Immature natural killer cell (primary cell): ENCODE results near the gene OR6B1. TPM values are rescaled to one million over a fixed set of nuclear protein-coding genes. Genes with fewer than 3 reads are reported as not detected.
"Not testable (repeated sequence)": the region's sequence is repeated elsewhere in the genome, so short reads cannot be mapped to it uniquely, and the experiment has no call there.

Experiments used
- DNase-seq, 3 donors: peaks; one replicate each; pipeline ENCODE4 v3.0.0; 2022; ENCODE audit warnings: mixed read lengths in 1 of 3
- H3K27ac Mint-ChIP-seq, 6 donors: one replicate each; pipeline ENCODE4 v1.8.0; 2020; ENCODE audit warnings: mixed read lengths in 6 of 6, mild to moderate bottlenecking in 5 of 6, inconsistent platforms in 4 of 6, moderate library complexity in 3 of 6
- H3K27me3 Mint-ChIP-seq, 3 donors: one replicate each; pipeline ENCODE4 v1.8.0; 2020 to 2021; ENCODE audit warnings: low read depth in 3 of 3, mild to moderate bottlenecking in 3 of 3, mixed read lengths in 3 of 3, moderate library complexity in 3 of 3, inconsistent platforms in 1 of 3
- H3K36me3 Mint-ChIP-seq, 3 donors: one replicate each; pipeline ENCODE4 v1.8.0; 2020; ENCODE audit warnings: mixed read lengths in 3 of 3, inconsistent platforms in 2 of 3, mild to moderate bottlenecking in 2 of 3
- H3K4me1 Mint-ChIP-seq, 2 donors: one replicate each; pipeline ENCODE4 v1.8.0; 2020; ENCODE audit warnings: inconsistent platforms in 2 of 2, mild to moderate bottlenecking in 2 of 2, mixed read lengths in 2 of 2, moderate library complexity in 1 of 2
- H3K4me3 Mint-ChIP-seq, 5 donors: one replicate each; pipeline ENCODE4 v1.8.0; 2020; ENCODE audit warnings: mild to moderate bottlenecking in 5 of 5, mixed read lengths in 5 of 5, inconsistent platforms in 3 of 5, moderate library complexity in 3 of 5
- H3K9me3 Mint-ChIP-seq, 6 donors: one replicate each; pipeline ENCODE4 v1.8.0; 2020; ENCODE audit warnings: mild to moderate bottlenecking in 6 of 6, mixed read lengths in 6 of 6, inconsistent platforms in 4 of 6, moderate library complexity in 3 of 6
- polyA plus RNA-seq, 3 donors: library from polyadenylated mRNA; unstranded; fragments of 300-500 nt; fragmentation: Illumina TruSeq; gene quantifications; one replicate each; pipeline ENCODE4 v1.2.3, GENCODE V29; 2021

OR6B1 gene
- polyA plus RNA-seq, 3 donors from 2014 or later, result not detected

DNA sequence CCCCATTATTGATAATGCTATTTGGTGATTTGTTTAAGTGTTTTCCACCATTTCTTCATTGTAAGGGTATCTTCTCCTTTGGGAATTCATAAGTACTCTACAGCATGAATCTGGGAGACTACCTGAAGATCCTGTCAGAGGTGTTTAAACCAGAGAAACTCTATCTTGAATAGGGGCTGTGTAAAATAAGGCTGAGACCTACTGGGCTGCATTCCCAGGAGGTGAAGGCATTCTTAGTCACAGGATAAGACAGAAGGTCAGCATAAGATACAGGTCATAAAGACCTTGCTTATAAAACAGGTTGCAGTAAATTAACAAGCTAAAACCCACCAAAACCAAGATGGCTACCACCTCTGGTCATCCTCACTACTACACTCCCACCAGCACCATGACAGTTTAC, 35.3 kb downstream of the OR6B1 start:
- DNase-seq, result no peak
- Mint-ChIP-seq H3K27ac (no peak overlapping the region), H3K36me3 (no peaks in the 10 kb centered on the region), H3K4me3 (no peak overlapping the region), H3K27me3 (peaks cover 3 to 11% (median 8%) of the 10 kb centered on the region in 3 donors), H3K9me3 (peaks cover 0 to 8% (median 0%) of the 10 kb centered on the region in 6 donors), H3K4me1 (no peaks in the 10 kb centered on the region)

- Mint-ChIP-seq H3K27ac (no peak overlapping the region), H3K27me3 (peaks cover 1 to 11% (median 4%) of the 10 kb centered on the region in 3 donors), H3K36me3 (no peaks in the 10 kb centered on the region), H3K4me3 (no peak overlapping the region), H3K9me3 (peaks cover 0 to 8% (median 0%) of the 10 kb centered on the region in 6 donors), H3K4me1 (no peaks in the 10 kb centered on the region)
- no peak for DNase-seq
Measured at GRCh38 chr7:144036302-144036885, 36.3 kb downstream of the OR6B1 start.

GRCh38 chr7:144037414-144038035, 37.4 kb downstream of the OR6B1 start:
- Mint-ChIP-seq H3K27ac (no peak overlapping the region), H3K4me1 (no peaks in the 10 kb centered on the region), H3K4me3 (no peak overlapping the region), H3K9me3 (peaks cover 0 to 8% (median 0%) of the 10 kb centered on the region in 6 donors), H3K36me3 (no peaks in the 10 kb centered on the region), H3K27me3 (peaks cover 1 to 9% (median 4%) of the 10 kb centered on the region in 3 donors)
- DNase-seq, result no peak

DNA sequence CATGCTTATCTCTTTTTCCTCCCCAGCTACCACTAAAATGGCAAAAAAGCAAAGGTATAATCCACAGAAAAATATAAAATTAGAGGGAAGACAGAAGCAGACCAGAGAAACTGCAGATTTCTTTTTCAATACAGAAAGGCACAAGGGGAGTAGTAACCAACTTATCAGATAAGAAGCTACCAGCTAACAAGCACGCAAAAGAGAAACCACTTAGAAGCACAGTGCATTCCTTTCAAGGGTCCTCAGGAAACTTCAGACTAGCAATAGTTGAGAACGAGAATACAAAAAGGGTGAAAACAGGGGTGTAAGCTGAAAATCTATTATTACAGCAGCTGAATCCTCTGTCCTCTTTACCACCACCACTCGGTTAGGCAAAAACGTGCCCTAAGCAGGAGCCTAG, 38.8 kb downstream of the OR6B1 start:
- Mint-ChIP-seq H3K36me3 (no peaks in the 10 kb centered on the region), H3K4me3 (no peak overlapping the region), H3K27ac (no peak overlapping the region), H3K9me3 (peaks cover 0 to 8% (median 0%) of the 10 kb centered on the region in 6 donors), H3K27me3 (peaks cover under 1 to 7% (median 1%) of the 10 kb centered on the region in 3 donors), H3K4me1 (no peaks in the 10 kb centered on the region)
- no peak for DNase-seq

GRCh38 chr7:144048648-144049047, 48.5 kb downstream of the OR6B1 start, which contains the start of gene OR2A5:
TSS of gene OR2A5 (plus strand) at chr7:144048948. CDS start at chr7:144050402, 1,454 bp downstream.
- Mint-ChIP-seq H3K9me3 (peaks cover 0 to 5% (median 0%) of the 10 kb centered on the region in 6 donors), H3K27ac (no peak within 1 kb of the TSS), H3K27me3 (peaks cover 0 to 8% (median 2%) of the 10 kb centered on the region in 3 donors), H3K4me3 (no peak within 1 kb of the TSS), H3K36me3 (no peaks in the 10 kb centered on the region), H3K4me1 (no peaks in the 10 kb centered on the region)
- DNase-seq, result no peak

DNA sequence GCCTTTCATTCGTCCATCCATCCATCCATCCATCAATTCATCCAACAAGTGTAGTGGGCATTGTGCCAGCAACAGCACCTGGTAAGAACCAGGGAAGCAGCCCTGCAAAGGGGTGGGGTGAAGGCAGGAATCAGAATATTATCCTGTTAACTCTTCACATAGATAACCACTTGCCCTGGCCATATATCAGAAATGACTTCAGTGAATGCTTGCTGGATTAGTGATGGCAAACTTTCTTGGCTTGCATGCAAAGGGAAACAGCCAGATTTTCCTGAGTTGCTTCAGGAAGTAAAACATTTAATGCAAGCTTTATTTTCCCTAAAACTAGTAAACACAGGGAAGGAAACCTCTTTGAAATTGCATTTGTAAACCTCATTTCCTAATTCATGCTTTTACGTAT, 49.4 kb downstream of the OR6B1 start:
- no peaks in the 10 kb centered on the region for H3K4me1 Mint-ChIP-seq
- peaks cover 2 to 8% (median 2%) of the 10 kb centered on the region in 3 donors for H3K27me3 Mint-ChIP-seq
- no peaks in the 10 kb centered on the region for H3K36me3 Mint-ChIP-seq
- no peak overlapping the region for H3K27ac Mint-ChIP-seq
- H3K4me3 Mint-ChIP-seq, result no peak overlapping the region
- no peak for DNase-seq
- H3K9me3 Mint-ChIP-seq, result peaks cover 0 to 5% (median 0%) of the 10 kb centered on the region in 6 donors

GRCh38 chr7:144050093-144050492, 50.0 kb downstream of the OR6B1 start:
- Mint-ChIP-seq H3K36me3 (no peaks in the 10 kb centered on the region), H3K4me1 (no peaks in the 10 kb centered on the region), H3K9me3 (peaks cover 0 to 5% (median 0%) of the 10 kb centered on the region in 6 donors), H3K4me3 (no peak overlapping the region), H3K27ac (no peak overlapping the region), H3K27me3 (peaks cover 2 to 8% (median 2%) of the 10 kb centered on the region in 3 donors)
- no peak for DNase-seq

DNA sequence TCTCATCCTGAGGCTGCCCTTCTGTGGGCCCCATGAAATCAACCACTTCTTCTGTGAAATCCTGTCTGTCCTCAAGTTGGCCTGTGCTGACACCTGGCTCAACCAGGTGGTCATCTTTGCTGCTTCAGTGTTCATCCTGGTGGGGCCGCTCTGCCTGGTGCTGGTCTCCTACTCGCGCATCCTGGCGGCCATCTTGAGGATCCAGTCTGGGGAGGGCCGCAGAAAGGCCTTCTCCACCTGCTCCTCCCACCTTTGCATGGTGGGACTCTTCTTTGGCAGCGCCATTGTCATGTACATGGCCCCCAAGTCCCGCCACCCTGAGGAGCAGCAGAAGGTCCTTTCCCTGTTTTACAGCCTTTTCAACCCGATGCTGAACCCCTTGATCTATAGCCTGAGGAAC, 50.8 kb downstream of the OR6B1 start:
- H3K27ac Mint-ChIP-seq, H3K4me3 Mint-ChIP-seq, H3K27me3 Mint-ChIP-seq, H3K4me1 Mint-ChIP-seq, H3K36me3 Mint-ChIP-seq, H3K9me3 Mint-ChIP-seq, DNase-seq: not testable (repeated sequence)

GRCh38 chr7:144057954-144058353, 57.8 kb downstream of the OR6B1 start:
- Mint-ChIP-seq H3K4me3 (no peak overlapping the region), H3K4me1 (no peaks in the 10 kb centered on the region), H3K9me3 (peaks cover 0 to 5% (median 1%) of the 10 kb centered on the region in 6 donors), H3K27ac (no peak overlapping the region), H3K27me3 (peaks cover 2 to 5% (median 4%) of the 10 kb centered on the region in 3 donors), H3K36me3 (peaks cover 0 to 2% (median 0%) of the 10 kb centered on the region in 3 donors)
- DNase-seq, result no peak

Other genes starting within 250 kb of the OR6B1 start
- gene CTAGE6, start 242.6 kb upstream of the OR6B1 start, polyA plus RNA-seq, result under 1 TPM in 1 of 3 donors, not detected in 2; 0.22 TPM
- gene TCAF1, start 98.1 kb upstream of the OR6B1 start, polyA plus RNA-seq, result 10 to 100 TPM; 11.4 to 20.1 (median 14.9) TPM
- not detected for gene OR2F2, start 65.1 kb upstream of the OR6B1 start, polyA plus RNA-seq
- not detected for gene OR2F1, start 45.5 kb upstream of the OR6B1 start, polyA plus RNA-seq
- gene OR2A5, start 48.6 kb downstream of the OR6B1 start, polyA plus RNA-seq, result not detected
- gene OR2A25, start 69.5 kb downstream of the OR6B1 start, polyA plus RNA-seq, result not detected
- gene OR2A12, start 86.0 kb downstream of the OR6B1 start, polyA plus RNA-seq, result not detected
- gene OR2A2, start 109.3 kb downstream of the OR6B1 start, polyA plus RNA-seq, result not detected
- gene OR2A14, start 122.9 kb downstream of the OR6B1 start, polyA plus RNA-seq, result not detected
- not detected for gene CTAGE4, start 183.1 kb downstream of the OR6B1 start, polyA plus RNA-seq
- gene ARHGEF35, start 195.5 kb downstream of the OR6B1 start, polyA plus RNA-seq, result not detected
- not detected for gene OR2A42, start 239.3 kb downstream of the OR6B1 start, polyA plus RNA-seq